Smooth muscle cell (in vitro differentiated cells): ENCODE measurements around the gene OR2T34. TPM values are rescaled to one million over a fixed set of nuclear protein-coding genes. Genes with fewer than 3 reads are reported as not detected.

Experiments
- DNase-seq: peaks from one replicate; lab custom pipeline; 2025; ENCODE audit not compliant: unreplicated experiment; lab: John Stamatoyannopoulos, UW
- H2AFZ ChIP-seq: fragments of 200-600 bp; sonication (generic); 2 replicates; pipeline ENCODE4 v1.6.0; 2016; ENCODE audit warnings: antibody characterized with exemption, low read depth, mild to moderate bottlenecking
- H3F3A ChIP-seq: fragments of 200-600 bp; sonication (generic); 2 replicates; pipeline ENCODE4 v1.6.0; 2017; ENCODE audit warnings: antibody characterized with exemption, low read depth
- H3K27ac ChIP-seq: fragments of 200-600 bp; sonication (generic); 2 replicates; pipeline ENCODE4 v1.5.1; 2016; ENCODE audit warnings: low read depth, mild to moderate bottlenecking
- H3K27me3 ChIP-seq: fragments of 200-600 bp; sonication (generic); 2 replicates; pipeline ENCODE4 v1.6.1; 2016; ENCODE audit warnings: low read depth, mild to moderate bottlenecking
- H3K36me3 ChIP-seq: fragments of 200-600 bp; sonication (generic); 2 replicates; pipeline ENCODE4 v1.5.1; 2016; ENCODE audit warnings: low read depth
- H3K4me1 ChIP-seq: fragments of 200-600 bp; sonication (generic); 2 replicates; pipeline ENCODE4 v1.5.1; 2016; ENCODE audit warnings: low read depth
- H3K4me2 ChIP-seq: fragments of 200-600 bp; sonication (generic); 2 replicates; pipeline ENCODE4 v1.6.0; 2016; ENCODE audit warnings: mild to moderate bottlenecking
- H3K4me3 ChIP-seq: fragments of 200-600 bp; sonication (generic); 2 replicates; pipeline ENCODE4 v1.5.1; 2016; ENCODE audit warnings: mild to moderate bottlenecking
- H3K79me2 ChIP-seq: fragments of 200-600 bp; sonication (generic); 2 replicates; pipeline ENCODE4 v1.6.0; 2016; ENCODE audit warnings: low read depth, mild to moderate bottlenecking
- H3K9ac ChIP-seq: fragments of 200-600 bp; sonication (generic); 2 replicates; pipeline ENCODE4 v1.6.0; 2016; ENCODE audit warnings: low read depth
- H3K9me3 ChIP-seq: fragments of 200-600 bp; sonication (generic); replicated peaks from 2 replicates; pipeline ENCODE4 v1.5.1; 2016; ENCODE audit warnings: low read depth
- H4K20me1 ChIP-seq: fragments of 200-600 bp; sonication (generic); 2 replicates; pipeline ENCODE4 v1.6.0; 2016; ENCODE audit warnings: low read depth
- WGBS: methylation state at CpG from one replicate; pipeline ENCODE4 v1.1.7; 2016; ENCODE audit warnings: low lambda C conversion rate; 5-methylcytosine and 5-hydroxymethylcytosine counted together
- polyA plus RNA-seq: library from polyadenylated mRNA; unstranded; fragments of >200 nt; fragmentation: Nextera tagmentation; extraction: Ambion mirVana; gene quantifications from 2 replicates; pipeline ENCODE4 v1.2.1, GENCODE V29; 2016
- total RNA-seq: library from RNA; depleted of rRNA; stranded (reverse); fragments of >200 nt; gene quantifications from 2 replicates; pipeline ENCODE4 v1.2.3, GENCODE V29; 2014
- TF ChIP-seq, protein P1 (sequence below): fragments of 200-600 bp; sonication (generic); IDR thresholded peaks from 2 replicates; pipeline ENCODE4 v1.5.1; 2017; ENCODE audit warnings: borderline replicate concordance, mild to moderate bottlenecking, antibody characterized with exemption; ENCODE audit not compliant: insufficient read depth, poor library complexity, severe bottlenecking

The OR2T34 gene
- total and polyA plus RNA-seq, 2 experiments from 2014 or later, result not detected

DNA sequence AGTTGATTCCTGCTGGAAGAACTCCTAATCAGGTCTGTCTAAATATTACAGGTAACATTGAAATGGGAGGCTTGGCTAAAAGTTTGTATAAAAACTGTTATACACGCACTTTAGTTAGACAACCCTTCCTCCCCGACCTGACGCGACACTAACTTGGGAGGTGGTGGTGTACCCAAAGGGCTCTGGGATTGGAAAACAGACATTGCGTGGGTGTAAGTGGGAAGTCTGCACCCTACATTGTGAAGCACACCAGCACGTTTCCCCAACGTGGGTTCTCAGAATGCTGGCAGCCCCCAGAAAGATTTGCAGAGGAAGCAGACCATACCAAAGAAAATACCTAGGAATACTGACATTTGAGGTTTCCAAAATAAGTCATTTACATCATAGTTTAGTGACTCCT is 43.6 kb upstream of the OR2T34 start:
- Histone ChIP-seq H3K4me3 (no peak overlapping the region), H4K20me1 (no peaks in the 10 kb centered on the region), H3K27me3 (no peaks in the 10 kb centered on the region), H3K4me2 (no peak overlapping the region), H3K36me3 (no peaks in the 10 kb centered on the region), H3F3A (no peaks in the 10 kb centered on the region), H3K4me1 (no peaks in the 10 kb centered on the region), H2AFZ (no peak overlapping the region), H3K79me2 (no peaks in the 10 kb centered on the region), H3K9ac (no peak overlapping the region), H3K27ac (no peak overlapping the region), H3K9me3 (peaks cover 17% of the 10 kb centered on the region)
- TF ChIP-seq, protein P1, sequence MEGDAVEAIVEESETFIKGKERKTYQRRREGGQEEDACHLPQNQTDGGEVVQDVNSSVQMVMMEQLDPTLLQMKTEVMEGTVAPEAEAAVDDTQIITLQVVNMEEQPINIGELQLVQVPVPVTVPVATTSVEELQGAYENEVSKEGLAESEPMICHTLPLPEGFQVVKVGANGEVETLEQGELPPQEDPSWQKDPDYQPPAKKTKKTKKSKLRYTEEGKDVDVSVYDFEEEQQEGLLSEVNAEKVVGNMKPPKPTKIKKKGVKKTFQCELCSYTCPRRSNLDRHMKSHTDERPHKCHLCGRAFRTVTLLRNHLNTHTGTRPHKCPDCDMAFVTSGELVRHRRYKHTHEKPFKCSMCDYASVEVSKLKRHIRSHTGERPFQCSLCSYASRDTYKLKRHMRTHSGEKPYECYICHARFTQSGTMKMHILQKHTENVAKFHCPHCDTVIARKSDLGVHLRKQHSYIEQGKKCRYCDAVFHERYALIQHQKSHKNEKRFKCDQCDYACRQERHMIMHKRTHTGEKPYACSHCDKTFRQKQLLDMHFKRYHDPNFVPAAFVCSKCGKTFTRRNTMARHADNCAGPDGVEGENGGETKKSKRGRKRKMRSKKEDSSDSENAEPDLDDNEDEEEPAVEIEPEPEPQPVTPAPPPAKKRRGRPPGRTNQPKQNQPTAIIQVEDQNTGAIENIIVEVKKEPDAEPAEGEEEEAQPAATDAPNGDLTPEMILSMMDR, result no peak
- 66% methylated on average over 7 of the region's 7 CpGs for WGBS
- no peak for DNase-seq

GRCh38 chr1:248613742-248614141 is 39.2 kb upstream of the OR2T34 start:
- H3K4me2 ChIP-seq, result no peak overlapping the region
- WGBS, result 70% methylated on average over 1 of the region's 1 CpG

GRCh38 chr1:248611883-248612414 is 37.4 kb upstream of the OR2T34 start:
- Histone ChIP-seq H3K4me2 (no peak overlapping the region), H3K9ac (no peak overlapping the region), H3K9me3 (peaks cover 19% of the 10 kb centered on the region), H3K36me3 (no peaks in the 10 kb centered on the region), H3K79me2 (no peaks in the 10 kb centered on the region), H4K20me1 (no peaks in the 10 kb centered on the region), H2AFZ (no peak overlapping the region), H3K4me3 (no peak overlapping the region), H3K27me3 (no peaks in the 10 kb centered on the region), H3F3A (no peaks in the 10 kb centered on the region), H3K27ac (no peak overlapping the region), H3K4me1 (no peaks in the 10 kb centered on the region)
- WGBS, result 76% methylated on average over 4 of the region's 4 CpGs
- TF ChIP-seq, protein P1, result no peak
- no peak for DNase-seq

More at GRCh38 chr1:248613742-248614141, 39.2 kb upstream of the OR2T34 start:
- H4K20me1 ChIP-seq, result no peaks in the 10 kb centered on the region
- no peaks in the 10 kb centered on the region for H3K36me3 ChIP-seq
- no peak overlapping the region for H3K4me3 ChIP-seq
- no peak overlapping the region for H3K27ac ChIP-seq
- H3K4me1 ChIP-seq, result no peaks in the 10 kb centered on the region
- no peaks in the 10 kb centered on the region for H3K27me3 ChIP-seq
- H3K9ac ChIP-seq, result no peak overlapping the region
- H3K9me3 ChIP-seq, result peaks cover 17% of the 10 kb centered on the region
- no peak overlapping the region for H2AFZ ChIP-seq
- DNase-seq, result no peak
- no peaks in the 10 kb centered on the region for H3F3A ChIP-seq
- no peaks in the 10 kb centered on the region for H3K79me2 ChIP-seq
- TF ChIP-seq, protein P1, result no peak

- no peaks in the 10 kb centered on the region for H3K27me3 ChIP-seq
- no peak overlapping the region for H3K27ac ChIP-seq
- DNase-seq, result no peak
- H3K4me2 ChIP-seq, result no peak overlapping the region
- no peaks in the 10 kb centered on the region for H3K36me3 ChIP-seq
- no peak overlapping the region for H3K9ac ChIP-seq
- no peaks in the 10 kb centered on the region for H3F3A ChIP-seq
- WGBS, result 39% methylated on average over 3 of the region's 3 CpGs
- no peak overlapping the region for H3K4me3 ChIP-seq
- TF ChIP-seq, protein P1, result no peak
- no peaks in the 10 kb centered on the region for H4K20me1 ChIP-seq
- H2AFZ ChIP-seq, result no peak overlapping the region
- H3K4me1 ChIP-seq, result no peaks in the 10 kb centered on the region
- peaks cover 15% of the 10 kb centered on the region for H3K9me3 ChIP-seq
- no peaks in the 10 kb centered on the region for H3K79me2 ChIP-seq
Observed at GRCh38 chr1:248610301-248610700, 35.7 kb upstream of the OR2T34 start.
